Type B pancreatic cell (in vitro differentiated cells): Measurements from ENCODE around the gene PRRT2. TPM values are rescaled to one million over a fixed set of nuclear protein-coding genes. Genes with fewer than 3 reads are reported as not detected.
A peak's percentile ranks its signal among the peaks of the same experiment; 100 is the strongest.
"Not testable (repeated sequence)": the region's sequence is repeated elsewhere in the genome, so short reads cannot be mapped to it uniquely, and the experiment has no call there.

Source experiments
- DNase-seq: peaks from one replicate; pipeline ENCODE4 v3.0.0; 2021; ENCODE audit warnings: mixed read lengths; ENCODE audit not compliant: unreplicated experiment; ENCODE audit errors: extremely low spot score
- H3K27ac Mint-ChIP-seq: 2 replicates; pipeline ENCODE4 v1.8.0; 2021; ENCODE audit warnings: mild to moderate bottlenecking, mixed read lengths
- H3K27me3 Mint-ChIP-seq: 2 replicates; pipeline ENCODE4 v1.8.0; 2021; ENCODE audit warnings: mixed read lengths
- H3K36me3 Mint-ChIP-seq: 2 replicates; pipeline ENCODE4 v1.8.0; 2021; ENCODE audit warnings: mixed read lengths
- H3K4me1 Mint-ChIP-seq: one replicate; pipeline ENCODE4 v1.8.0; 2021; ENCODE audit warnings: mixed read lengths; ENCODE audit not compliant: unreplicated experiment
- H3K4me3 Mint-ChIP-seq: 2 replicates; pipeline ENCODE4 v1.8.0; 2021; ENCODE audit warnings: mild to moderate bottlenecking, mixed read lengths
- H3K9me3 Mint-ChIP-seq: 2 replicates; pipeline ENCODE4 v1.8.0; 2021; ENCODE audit warnings: mixed read lengths
- total RNA-seq: library from RNA; stranded (reverse); gene quantifications from 2 replicates; pipeline ENCODE4 v1.2.1, GENCODE V29; 2021; ENCODE audit warnings: low replicate concordance
- TF ChIP-seq, protein P1 (sequence below): fragments of 200-600 bp; sonication (generic); conservative IDR thresholded peaks from 2 replicates; pipeline ENCODE4 v1.5.0; 2021; ENCODE audit warnings: antibody characterized with exemption, mild to moderate bottlenecking

The PRRT2 gene
- total RNA-seq, 1 donor from 2014 or later, result 15.1 TPM

DNA sequence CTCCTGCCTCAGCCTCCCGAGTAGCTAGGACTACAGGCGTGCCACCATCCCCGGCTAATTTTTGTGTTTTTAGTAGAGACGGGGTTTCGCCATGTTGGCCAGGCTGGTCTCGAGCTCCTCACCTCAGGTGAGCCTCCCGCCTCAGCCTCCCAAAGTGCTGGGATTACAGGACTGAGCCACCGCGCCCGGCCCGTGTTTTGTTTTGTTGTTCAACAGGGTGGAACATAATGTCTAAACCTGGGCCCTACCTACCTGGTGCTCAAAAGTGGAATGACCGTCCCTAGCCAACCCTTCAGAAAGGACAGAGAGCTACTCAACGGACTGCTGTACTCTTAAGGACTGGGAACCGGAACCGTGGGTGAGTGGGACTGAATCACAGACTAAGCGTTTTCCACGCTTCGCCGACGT, 22.2 kb upstream of the PRRT2 start:
- H3K9me3 Mint-ChIP-seq, result no peaks in the 10 kb centered on the region
- peak overlapping the region; percentile 99 for H3K27ac Mint-ChIP-seq
- DNase-seq, result no peak
- TF ChIP-seq, protein P1, sequence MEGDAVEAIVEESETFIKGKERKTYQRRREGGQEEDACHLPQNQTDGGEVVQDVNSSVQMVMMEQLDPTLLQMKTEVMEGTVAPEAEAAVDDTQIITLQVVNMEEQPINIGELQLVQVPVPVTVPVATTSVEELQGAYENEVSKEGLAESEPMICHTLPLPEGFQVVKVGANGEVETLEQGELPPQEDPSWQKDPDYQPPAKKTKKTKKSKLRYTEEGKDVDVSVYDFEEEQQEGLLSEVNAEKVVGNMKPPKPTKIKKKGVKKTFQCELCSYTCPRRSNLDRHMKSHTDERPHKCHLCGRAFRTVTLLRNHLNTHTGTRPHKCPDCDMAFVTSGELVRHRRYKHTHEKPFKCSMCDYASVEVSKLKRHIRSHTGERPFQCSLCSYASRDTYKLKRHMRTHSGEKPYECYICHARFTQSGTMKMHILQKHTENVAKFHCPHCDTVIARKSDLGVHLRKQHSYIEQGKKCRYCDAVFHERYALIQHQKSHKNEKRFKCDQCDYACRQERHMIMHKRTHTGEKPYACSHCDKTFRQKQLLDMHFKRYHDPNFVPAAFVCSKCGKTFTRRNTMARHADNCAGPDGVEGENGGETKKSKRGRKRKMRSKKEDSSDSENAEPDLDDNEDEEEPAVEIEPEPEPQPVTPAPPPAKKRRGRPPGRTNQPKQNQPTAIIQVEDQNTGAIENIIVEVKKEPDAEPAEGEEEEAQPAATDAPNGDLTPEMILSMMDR, result no peak
- peaks cover 24% of the 10 kb centered on the region for H3K4me1 Mint-ChIP-seq
- no peaks in the 10 kb centered on the region for H3K27me3 Mint-ChIP-seq
- H3K4me3 Mint-ChIP-seq, result peak overlapping the region; percentile 98
- H3K36me3 Mint-ChIP-seq, result peaks cover 15% of the 10 kb centered on the region

DNA sequence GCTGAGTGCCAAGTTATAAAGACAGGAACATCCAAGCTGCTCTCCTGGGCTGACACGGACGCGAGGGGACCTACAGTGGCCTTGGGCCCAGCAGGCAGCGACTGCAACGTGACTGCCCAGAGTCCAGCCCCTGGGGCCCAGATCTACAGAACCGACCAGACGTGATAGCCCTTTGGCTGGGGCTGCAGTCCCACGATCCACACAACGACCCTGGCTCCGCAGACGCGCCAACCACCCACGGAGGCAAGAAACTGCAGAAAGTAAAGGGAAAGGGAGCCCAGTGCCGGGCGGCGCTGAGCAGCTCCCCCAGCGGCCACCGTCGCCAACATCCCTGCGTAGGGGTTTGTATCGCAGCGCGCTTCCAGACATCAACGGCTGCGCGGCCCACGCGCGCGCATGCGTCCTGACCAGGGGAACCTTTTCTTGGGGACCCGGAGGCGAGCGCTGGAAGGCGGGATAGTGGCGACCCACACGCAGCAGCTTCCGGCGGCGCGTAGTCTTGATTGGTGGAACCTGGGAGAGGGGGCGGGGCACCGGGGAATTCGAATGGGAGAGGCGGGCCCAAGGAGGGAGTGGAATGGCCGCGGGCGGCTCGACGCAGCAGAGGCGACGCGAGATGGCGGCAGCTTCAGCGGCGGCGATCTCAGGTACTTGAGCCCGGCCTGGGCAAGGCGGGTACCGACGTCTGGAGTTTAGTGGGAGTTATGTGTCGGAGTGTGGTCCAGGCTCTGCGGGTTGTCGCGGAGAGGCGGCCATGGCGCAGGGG, 21.6 kb upstream of the PRRT2 start, which contains the start of gene KIF22:
KIF22 (plus strand) TSS at position 569 of the 766 bp plus-strand sequence; CDS start at position 578, 9 bp downstream.
- TF ChIP-seq, protein P1, result peak; percentile 84
- H3K27me3 Mint-ChIP-seq, result no peaks in the 10 kb centered on the region
- no peaks in the 10 kb centered on the region for H3K9me3 Mint-ChIP-seq
- DNase-seq, result peak; percentile 100
- H3K36me3 Mint-ChIP-seq, result peaks cover 15% of the 10 kb centered on the region
- peak within 1 kb of the TSS; percentile 98 for H3K4me3 Mint-ChIP-seq
- H3K4me1 Mint-ChIP-seq, result peaks cover 24% of the 10 kb centered on the region
- peak within 1 kb of the TSS; percentile 99 for H3K27ac Mint-ChIP-seq

DNA sequence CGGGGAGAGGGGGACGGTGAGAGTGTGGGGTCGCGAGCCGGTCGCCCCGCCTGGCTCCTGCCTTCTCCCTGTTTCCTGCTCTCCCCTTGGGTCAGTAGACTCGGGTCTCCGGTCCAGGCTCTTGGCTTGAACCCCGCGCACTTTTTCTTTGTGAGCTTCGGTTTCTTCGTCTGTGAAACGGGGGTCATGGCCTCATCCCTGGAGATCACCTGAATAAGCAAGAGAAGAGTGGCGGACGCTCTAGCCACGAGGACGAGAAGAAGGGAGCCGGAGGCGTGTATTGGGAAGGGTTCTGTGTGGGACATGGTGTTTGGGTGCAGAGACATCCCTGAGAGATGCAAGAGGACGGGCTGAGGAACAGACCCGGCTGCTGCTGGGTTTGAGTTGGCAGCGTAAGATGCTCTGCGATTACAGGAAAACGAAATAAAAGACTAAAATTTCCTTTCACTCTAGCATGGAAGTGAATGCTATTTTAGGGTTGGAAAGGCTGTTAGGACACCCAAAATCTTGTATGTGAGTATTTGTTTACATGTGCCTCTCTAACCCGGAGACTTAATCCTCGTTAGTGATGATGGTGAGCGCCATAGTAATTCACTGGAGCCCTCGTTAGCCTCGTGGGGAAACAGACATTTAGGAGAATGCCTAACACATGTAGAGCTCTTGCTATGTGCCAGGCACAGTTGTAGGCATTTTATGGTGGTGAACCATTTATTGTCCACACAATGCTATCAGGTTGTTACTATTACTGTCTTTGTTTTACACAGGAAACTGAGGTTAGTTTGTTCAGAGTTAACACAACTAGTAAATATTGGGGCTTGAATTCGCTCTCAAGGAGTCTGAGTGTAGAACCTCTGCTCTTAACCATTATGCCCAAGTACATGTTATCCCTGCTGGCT, 20.8 kb upstream of the PRRT2 start:
- Mint-ChIP-seq H3K4me3 (peak overlapping the region; percentile 98), H3K27ac (peak overlapping the region; percentile 99), H3K36me3 (peaks cover 15% of the 10 kb centered on the region), H3K4me1 (peaks cover 24% of the 10 kb centered on the region), H3K9me3 (no peaks in the 10 kb centered on the region), H3K27me3 (no peaks in the 10 kb centered on the region)
- no peak for DNase-seq
- TF ChIP-seq, protein P1, result no peak

DNA sequence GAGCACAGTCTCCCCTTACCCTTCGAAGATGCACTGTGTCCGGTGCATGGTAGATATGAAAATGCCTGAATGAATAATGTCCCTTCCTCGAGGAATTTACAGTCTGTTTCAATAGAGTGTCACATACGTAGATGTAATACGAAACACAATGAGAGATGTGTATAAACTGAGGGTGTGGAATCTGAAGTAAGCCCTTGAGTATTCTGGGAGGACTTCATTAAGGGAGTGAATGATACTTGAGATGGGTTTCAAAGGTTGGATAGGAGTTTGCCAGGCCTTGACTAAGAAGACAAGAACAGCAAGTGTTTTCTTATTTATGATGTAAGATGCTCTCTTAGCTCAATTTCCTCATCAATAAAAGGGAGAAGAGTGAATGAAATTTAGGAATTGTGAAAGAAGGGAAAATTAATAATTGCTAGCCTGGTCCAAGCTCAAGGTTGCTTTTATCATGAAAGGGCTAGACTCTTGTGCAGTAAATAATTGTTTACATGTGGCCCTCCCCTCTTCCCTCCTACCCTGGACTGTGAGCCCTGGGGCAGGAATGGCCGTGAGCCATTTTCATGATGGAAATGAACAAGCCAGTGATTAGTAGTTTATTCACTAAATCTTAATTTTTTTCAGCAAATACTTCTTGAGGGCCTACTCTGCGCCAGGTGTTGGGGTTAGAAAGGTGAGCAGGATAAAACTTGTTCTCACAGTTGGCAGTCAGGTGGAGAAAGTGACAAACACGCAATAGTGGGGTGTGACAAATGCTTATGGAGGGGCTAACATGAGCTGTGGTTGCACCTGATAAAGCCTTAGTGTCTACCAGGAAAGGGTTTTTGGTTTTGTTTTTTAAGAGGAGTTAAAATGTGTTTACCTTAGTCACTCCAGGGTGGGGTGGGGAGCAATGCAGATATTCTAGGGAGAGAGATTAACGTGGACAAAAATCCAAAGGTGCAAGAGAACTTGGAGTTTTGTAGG, 19.9 kb upstream of the PRRT2 start:
- TF ChIP-seq, protein P1, result no peak
- no peaks in the 10 kb centered on the region for H3K9me3 Mint-ChIP-seq
- H3K27me3 Mint-ChIP-seq, result no peaks in the 10 kb centered on the region
- DNase-seq, result no peak
- peaks cover 24% of the 10 kb centered on the region for H3K4me1 Mint-ChIP-seq
- peak overlapping the region; percentile 99 for H3K27ac Mint-ChIP-seq
- H3K36me3 Mint-ChIP-seq, result peaks cover 18% of the 10 kb centered on the region
- H3K4me3 Mint-ChIP-seq, result peak overlapping the region; percentile 98

DNA sequence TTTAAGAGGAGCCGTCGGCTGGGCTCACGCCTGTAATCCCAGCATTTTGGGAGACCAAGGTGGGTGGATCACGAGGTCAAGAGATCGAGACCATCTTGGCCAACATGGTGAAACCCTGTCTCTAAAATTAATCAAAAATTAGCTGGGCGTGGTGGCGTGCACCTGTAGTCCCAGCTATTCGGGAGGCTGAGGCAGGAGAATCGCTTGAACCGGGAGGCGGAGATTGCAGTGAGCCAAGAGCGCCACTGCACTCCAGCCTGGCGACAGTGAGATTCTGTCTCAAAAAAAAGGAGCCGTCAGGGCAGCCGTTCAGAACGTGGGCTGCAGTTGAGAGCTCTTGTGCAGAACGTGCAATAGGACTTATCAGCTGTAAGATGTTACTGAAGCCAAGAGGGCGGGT, 18.8 kb upstream of the PRRT2 start:
- peak overlapping the region; percentile 57 for H3K4me3 Mint-ChIP-seq

More for the DNA sequence above, 18.8 kb upstream of the PRRT2 start:
- H3K9me3 Mint-ChIP-seq, H3K27ac Mint-ChIP-seq, DNase-seq, H3K27me3 Mint-ChIP-seq: not testable (repeated sequence)
- peaks cover 23% of the 10 kb centered on the region for H3K36me3 Mint-ChIP-seq
- H3K4me1 Mint-ChIP-seq, result peaks cover 24% of the 10 kb centered on the region
